ENCODE results near the gene ASIC4.

- TF ChIP-seq, protein P1, sequence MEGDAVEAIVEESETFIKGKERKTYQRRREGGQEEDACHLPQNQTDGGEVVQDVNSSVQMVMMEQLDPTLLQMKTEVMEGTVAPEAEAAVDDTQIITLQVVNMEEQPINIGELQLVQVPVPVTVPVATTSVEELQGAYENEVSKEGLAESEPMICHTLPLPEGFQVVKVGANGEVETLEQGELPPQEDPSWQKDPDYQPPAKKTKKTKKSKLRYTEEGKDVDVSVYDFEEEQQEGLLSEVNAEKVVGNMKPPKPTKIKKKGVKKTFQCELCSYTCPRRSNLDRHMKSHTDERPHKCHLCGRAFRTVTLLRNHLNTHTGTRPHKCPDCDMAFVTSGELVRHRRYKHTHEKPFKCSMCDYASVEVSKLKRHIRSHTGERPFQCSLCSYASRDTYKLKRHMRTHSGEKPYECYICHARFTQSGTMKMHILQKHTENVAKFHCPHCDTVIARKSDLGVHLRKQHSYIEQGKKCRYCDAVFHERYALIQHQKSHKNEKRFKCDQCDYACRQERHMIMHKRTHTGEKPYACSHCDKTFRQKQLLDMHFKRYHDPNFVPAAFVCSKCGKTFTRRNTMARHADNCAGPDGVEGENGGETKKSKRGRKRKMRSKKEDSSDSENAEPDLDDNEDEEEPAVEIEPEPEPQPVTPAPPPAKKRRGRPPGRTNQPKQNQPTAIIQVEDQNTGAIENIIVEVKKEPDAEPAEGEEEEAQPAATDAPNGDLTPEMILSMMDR (IDR thresholded peaks at IDR 0.05): no peak
- no peak for TF ChIP-seq POLR2A (IDR thresholded peaks at IDR 0.05)
Measured at GRCh38 chr2:219575566-219576504, 61.6 kb downstream of the ASIC4 start.

All from adrenal gland (tissue), 5 donors.